Mesodermal cell (in vitro differentiated cells): Measurements from ENCODE around the gene SMPD4.
"Not testable (repeated sequence)": the region's sequence is repeated elsewhere in the genome, so short reads cannot be mapped to it uniquely, and the experiment has no call there.

ENCODE experiments used
- H3K27ac ChIP-seq: 2 replicates; pipeline ENCODE4 v1.7.0; 2013; ENCODE audit warnings: mild to moderate bottlenecking, low read depth, low read length, moderate library complexity; ENCODE audit not compliant: severe bottlenecking
- H3K36me3 ChIP-seq: 2 replicates; pipeline ENCODE4 v1.7.1; 2013; ENCODE audit warnings: mild to moderate bottlenecking, low read length, moderate library complexity; ENCODE audit not compliant: control insufficient read depth, insufficient read depth
- H3K4me1 ChIP-seq: one replicate; pipeline ENCODE4 v1.7.1; 2013; ENCODE audit warnings: mild to moderate bottlenecking, low read length; ENCODE audit not compliant: insufficient read depth, control insufficient read depth, poor library complexity, severe bottlenecking
- H3K4me3 ChIP-seq: 2 replicates; pipeline ENCODE4 v1.7.0; 2013; ENCODE audit warnings: low read length, control low read depth, mild to moderate bottlenecking; ENCODE audit not compliant: insufficient read depth, poor library complexity, severe bottlenecking; ENCODE audit errors: extremely low read depth
- H3K9me3 ChIP-seq: 2 replicates; pipeline ENCODE4 v1.7.1; 2013; ENCODE audit warnings: mild to moderate bottlenecking, low read length, moderate library complexity; ENCODE audit not compliant: control insufficient read depth
- WGBS, 2 experiments: methylation state at CpG; one replicate each; pipeline ENCODE4 v1.1.5; 2013; ENCODE audit warnings: missing lambda C conversion rate in 2 of 2; ENCODE audit not compliant: insufficient coverage in 2 of 2; 5-methylcytosine and 5-hydroxymethylcytosine counted together

Gene SMPD4

GRCh38 chr2:130203150-130203549 is 21.7 kb upstream of the SMPD4 start:
- not testable (repeated sequence) for H3K4me3 ChIP-seq, H3K27ac ChIP-seq, H3K4me1 ChIP-seq, H3K36me3 ChIP-seq, H3K9me3 ChIP-seq
- 100% methylated on average over 1 of the region's 3 CpGs; no CpG with 5 or more reads in 1 of the 2 experiments for WGBS, 2 experiments

DNA sequence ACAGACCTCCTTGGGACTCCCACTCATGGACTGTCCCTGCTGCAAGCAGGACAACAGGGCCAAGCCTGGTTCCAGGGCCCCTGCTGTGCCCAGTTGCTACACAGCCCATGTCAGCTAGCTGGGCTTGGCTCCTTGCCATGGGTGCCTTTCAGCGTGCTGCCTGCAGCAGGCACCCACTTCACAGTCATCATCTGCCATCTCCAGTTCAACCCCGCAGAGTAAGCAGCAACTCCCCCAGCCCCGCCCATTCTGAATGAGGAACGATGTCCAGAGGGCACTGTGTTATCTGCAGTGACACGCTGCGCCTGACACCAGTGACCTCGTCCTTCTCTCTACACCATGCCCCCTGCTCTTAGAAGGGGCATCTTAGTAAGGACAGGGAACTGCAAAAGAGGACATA is 21.1 kb upstream of the SMPD4 start:
- H3K4me1 ChIP-seq, H3K36me3 ChIP-seq, H3K27ac ChIP-seq, H3K9me3 ChIP-seq, H3K4me3 ChIP-seq: not testable (repeated sequence)
- no CpG with 5 or more reads among the region's 7 CpGs for WGBS, 2 experiments

DNA sequence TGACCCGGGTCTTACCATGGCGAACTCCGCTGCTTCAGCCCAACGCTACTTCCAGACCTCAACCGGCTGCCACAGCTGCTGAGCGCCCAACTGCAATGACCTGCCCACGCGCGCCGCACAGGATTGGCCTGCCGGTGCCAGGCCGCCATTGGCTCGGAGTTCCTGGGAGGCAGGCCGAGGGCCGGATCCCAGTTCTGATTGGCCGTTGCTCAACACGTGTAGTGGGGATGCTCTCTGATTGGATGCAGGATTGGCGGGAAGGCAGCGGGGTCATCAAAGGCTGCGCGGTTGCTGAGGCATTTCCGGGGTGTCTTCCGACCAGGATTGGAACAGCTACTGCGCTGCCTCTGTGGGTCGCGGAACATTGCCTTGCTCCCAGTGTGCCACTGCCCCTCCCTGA is 16.9 kb upstream of the SMPD4 start, which contains the start of gene TUBA3E:
Gene TUBA3E (minus strand): TSS at position 97 of the 400 bp plus-strand sequence. CDS start 79 bp downstream, at position 18.
- no peak within 1 kb of the TSS for H3K4me3 ChIP-seq
- 96% methylated on average over 26 of the region's 26 CpGs for WGBS, 2 experiments
- H3K9me3 ChIP-seq, result no peaks in the 10 kb centered on the region
- H3K27ac ChIP-seq, result no peak within 1 kb of the TSS
- H3K4me1 ChIP-seq, result no peaks in the 10 kb centered on the region
- no peaks in the 10 kb centered on the region for H3K36me3 ChIP-seq

DNA sequence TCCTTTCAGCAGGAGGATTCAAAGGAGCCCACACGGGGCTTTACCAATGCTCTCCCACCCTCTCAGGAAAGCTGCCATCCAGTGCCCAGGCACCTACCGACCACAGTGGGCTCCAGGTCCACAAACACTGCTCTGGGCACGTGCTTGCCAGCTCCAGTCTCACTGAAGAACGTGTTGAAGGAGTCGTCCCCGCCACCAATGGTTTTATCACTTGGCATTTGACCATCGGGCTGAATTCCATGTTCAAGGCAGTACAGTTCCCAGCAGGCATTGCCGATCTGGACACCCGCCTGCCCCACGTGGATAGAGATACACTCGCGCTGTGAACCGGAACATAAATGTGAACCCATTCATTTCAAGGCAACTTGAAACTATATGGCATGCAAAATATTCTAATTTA is 14.7 kb upstream of the SMPD4 start:
- H3K9me3 ChIP-seq, H3K4me1 ChIP-seq, H3K4me3 ChIP-seq, H3K27ac ChIP-seq, H3K36me3 ChIP-seq: not testable (repeated sequence)
- WGBS, 2 experiments, result 88 to 93% methylated on average over 3 to 9 of the region's 13 CpGs

DNA sequence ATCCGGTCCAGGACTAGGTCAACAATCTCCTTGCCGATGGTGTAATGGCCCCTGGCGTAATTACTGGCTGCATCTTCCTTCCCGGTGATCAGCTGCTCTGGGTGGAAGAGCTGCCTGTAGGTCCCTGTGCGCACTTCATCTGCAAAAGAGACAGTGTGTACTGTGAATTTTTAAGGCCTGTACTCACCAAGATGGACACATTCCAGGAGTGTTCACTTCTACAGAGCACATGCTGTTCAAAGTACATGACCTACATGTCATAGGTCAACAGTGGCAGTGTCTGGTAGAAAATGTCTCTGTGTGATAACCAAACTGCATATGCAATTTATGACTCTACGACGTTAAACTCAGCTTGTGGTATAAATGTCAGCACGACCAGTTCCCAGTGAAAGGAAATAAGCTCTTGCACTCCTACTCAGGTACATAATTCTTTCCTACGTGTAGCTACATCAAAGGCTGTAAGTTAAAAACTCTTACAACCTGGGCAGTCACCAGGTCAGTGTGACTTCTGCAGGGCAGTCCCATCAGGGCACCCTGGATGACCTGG is 13.8 kb upstream of the SMPD4 start:
- H3K4me3 ChIP-seq, H3K27ac ChIP-seq, H3K4me1 ChIP-seq, H3K9me3 ChIP-seq, H3K36me3 ChIP-seq: not testable (repeated sequence)
- 91 to 92% methylated on average over 4 to 6 of the region's 9 CpGs for WGBS, 2 experiments

GRCh38 chr2:130193824-130194223 is 12.4 kb upstream of the SMPD4 start:
- H3K4me3 ChIP-seq, H3K36me3 ChIP-seq, H3K27ac ChIP-seq, H3K4me1 ChIP-seq, H3K9me3 ChIP-seq: not testable (repeated sequence)
- WGBS, 2 experiments, result 68 to 83% methylated on average over 7 to 12 of the region's 22 CpGs

GRCh38 chr2:130192451-130192850 is 11.0 kb upstream of the SMPD4 start:
- not testable (repeated sequence) for H3K9me3 ChIP-seq, H3K36me3 ChIP-seq, H3K4me1 ChIP-seq, H3K4me3 ChIP-seq, H3K27ac ChIP-seq
- WGBS, 2 experiments, result 68 to 77% methylated on average over 2 to 3 of the region's 3 CpGs

DNA sequence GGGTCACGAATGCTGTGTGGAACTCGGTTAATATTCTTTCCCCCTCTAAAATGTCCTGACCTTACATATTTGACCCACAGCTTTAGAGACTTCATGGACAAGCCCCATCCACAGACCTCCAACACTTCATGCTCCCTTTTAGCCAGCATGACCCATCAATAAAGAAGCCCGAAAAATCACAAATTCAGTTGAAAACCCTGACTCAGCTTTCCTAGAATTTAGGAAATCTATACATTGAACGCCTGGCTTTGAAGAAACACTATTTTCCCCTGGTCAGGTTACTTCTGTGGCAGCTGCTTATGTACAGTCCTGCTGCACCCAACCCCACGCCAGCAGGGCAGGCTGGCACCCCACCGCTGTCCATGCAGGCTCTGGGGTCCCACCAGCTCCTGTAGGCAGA is 9.9 kb upstream of the SMPD4 start:
- not testable (repeated sequence) for H3K4me1 ChIP-seq, H3K4me3 ChIP-seq, H3K27ac ChIP-seq, H3K9me3 ChIP-seq, H3K36me3 ChIP-seq
- WGBS, 2 experiments, result 89 to 95% methylated on average over 4 to 6 of the region's 6 CpGs

DNA sequence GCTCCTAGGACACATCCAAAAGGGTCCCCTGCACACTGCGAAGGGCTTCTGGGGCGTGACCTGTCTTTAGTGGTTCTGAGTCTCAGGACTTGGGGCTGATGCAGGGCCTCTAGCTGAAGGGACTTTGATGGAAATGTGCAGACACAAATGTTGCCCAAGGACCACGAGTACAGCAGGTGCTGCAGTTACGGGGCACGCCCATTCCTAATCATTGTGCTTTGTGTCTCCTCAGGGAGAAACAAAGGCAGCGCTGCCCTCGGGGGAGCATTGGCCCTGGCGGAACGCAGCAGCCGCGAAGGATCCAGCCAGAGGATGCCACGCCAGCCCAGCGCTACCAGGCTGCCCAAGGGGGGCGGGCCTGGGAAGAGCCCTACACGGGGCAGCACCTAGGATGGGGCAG is 8.8 kb upstream of the SMPD4 start:
- Histone ChIP-seq H3K4me1 (peaks cover 4% of the 10 kb centered on the region), H3K9me3 (no peaks in the 10 kb centered on the region), H3K4me3 (no peak overlapping the region), H3K36me3 (peaks cover 3% of the 10 kb centered on the region), H3K27ac (no peak overlapping the region)
- 97% methylated on average over 13 to 15 of the region's 15 CpGs for WGBS, 2 experiments

GRCh38 chr2:130188958-130189357 is 7.6 kb upstream of the SMPD4 start:
- not testable (repeated sequence) for H3K27ac ChIP-seq, H3K4me3 ChIP-seq, H3K36me3 ChIP-seq, H3K9me3 ChIP-seq, H3K4me1 ChIP-seq
- 80% methylated on average over 1 of the region's 4 CpGs; no CpG with 5 or more reads in 1 of the 2 experiments for WGBS, 2 experiments

DNA sequence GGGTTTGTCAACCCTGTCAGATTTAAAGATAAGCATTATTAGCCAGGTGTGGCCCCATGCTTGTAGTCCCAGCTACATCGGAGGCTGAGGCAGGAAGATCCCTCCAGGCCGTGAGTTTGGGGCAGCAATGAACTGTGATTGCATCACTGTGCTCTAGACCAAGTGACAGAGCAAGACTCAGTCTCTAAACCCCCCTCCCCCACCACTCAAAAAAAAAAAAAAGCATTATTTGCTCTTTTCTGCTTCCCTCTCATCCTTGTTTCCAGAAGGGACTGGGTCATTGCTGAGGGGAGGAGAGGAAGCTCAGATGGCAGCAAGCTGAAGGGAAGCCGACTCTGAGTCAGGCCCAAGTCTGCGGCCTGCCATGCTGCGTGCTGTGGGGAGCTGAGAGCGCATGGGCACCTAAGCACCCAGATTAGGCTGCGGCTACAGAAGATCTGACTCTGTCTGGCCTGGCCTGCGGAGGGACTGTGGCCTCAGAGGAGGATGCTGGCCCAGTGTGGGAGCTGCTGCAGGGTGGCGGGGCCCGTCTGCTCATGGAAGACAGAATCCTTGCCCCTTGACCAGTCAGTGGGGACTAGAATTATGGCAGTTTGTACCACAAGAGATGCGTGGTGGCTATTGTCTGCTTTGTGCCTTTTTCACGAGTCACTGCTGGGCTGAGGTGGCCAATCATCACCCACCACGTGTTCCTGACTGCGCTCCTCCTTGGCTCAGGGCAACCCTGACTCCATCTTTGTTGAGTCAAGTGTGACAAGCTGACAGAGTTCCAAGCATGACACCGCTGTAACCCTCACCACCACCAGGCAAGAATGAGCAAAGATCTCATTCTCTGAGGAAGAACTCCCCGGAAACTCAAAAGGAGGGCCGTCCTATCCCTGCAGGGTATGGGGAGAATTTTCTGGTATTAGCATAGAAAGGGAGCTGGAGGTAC is 6.7 kb upstream of the SMPD4 start:
- H3K27ac ChIP-seq, H3K9me3 ChIP-seq: not testable (repeated sequence)
- WGBS, 2 experiments, result 94 to 97% methylated on average over 16 of the region's 17 CpGs

More for the DNA sequence above, 6.7 kb upstream of the SMPD4 start:
- not testable (repeated sequence) for H3K4me3 ChIP-seq
- Histone ChIP-seq H3K4me1 (peaks cover 13% of the 10 kb centered on the region), H3K36me3 (peaks cover 13% of the 10 kb centered on the region)
